Esophagus squamous epithelium (tissue), 4 donors: ENCODE measurements around the gene WDR76.

Source experiments
- CTCF ChIP-seq, 6 experiments: fragments of 450-650 bp in 4 of 6; fragments of 200-600 bp in 2 of 6; sonication (generic) in 2 of 6; IDR thresholded peaks; one replicate each; pipeline ENCODE4 v1.5.1; 2016 to 2019; ENCODE audit warnings: antibody characterized with exemption in 6 of 6, mild to moderate bottlenecking in 4 of 6, moderate library complexity in 4 of 6
- POLR2A ChIP-seq, 4 donors: fragments of 450-650 bp; IDR thresholded peaks; one replicate each; pipeline ENCODE4 v1.6.1; 2017; ENCODE audit warnings: antibody characterized with exemption in 4 of 4, mild to moderate bottlenecking in 4 of 4, moderate library complexity in 3 of 4

DNA sequence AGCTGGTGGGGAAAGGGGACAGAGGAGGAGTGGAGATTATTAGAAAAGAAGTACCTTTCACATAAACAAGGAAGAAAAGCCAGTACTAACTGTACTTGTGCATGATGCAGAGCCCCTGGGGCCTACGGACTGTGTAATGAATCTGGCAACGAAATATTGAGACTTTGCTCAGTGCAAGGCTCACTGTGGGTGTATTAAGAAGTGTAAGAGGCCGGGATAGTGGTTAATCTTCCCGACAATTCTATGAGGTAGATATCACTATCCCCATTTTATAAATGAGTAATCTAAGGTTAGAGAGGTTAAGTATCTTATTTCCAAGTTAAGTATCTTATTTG is 89.5 kb downstream of the WDR76 start:
- TF ChIP-seq POLR2A (IDR thresholded peaks at IDR 0.05) = no peak
- TF ChIP-seq CTCF (IDR thresholded peaks at IDR 0.05) = no peak
